ENCODE data around the gene SNCB. TPM values are rescaled to one million over a fixed set of nuclear protein-coding genes. Genes with fewer than 3 reads are reported as not detected.

The SNCB gene
- total RNA-seq, 1 donor from 2014 or later, result not detected

DNA sequence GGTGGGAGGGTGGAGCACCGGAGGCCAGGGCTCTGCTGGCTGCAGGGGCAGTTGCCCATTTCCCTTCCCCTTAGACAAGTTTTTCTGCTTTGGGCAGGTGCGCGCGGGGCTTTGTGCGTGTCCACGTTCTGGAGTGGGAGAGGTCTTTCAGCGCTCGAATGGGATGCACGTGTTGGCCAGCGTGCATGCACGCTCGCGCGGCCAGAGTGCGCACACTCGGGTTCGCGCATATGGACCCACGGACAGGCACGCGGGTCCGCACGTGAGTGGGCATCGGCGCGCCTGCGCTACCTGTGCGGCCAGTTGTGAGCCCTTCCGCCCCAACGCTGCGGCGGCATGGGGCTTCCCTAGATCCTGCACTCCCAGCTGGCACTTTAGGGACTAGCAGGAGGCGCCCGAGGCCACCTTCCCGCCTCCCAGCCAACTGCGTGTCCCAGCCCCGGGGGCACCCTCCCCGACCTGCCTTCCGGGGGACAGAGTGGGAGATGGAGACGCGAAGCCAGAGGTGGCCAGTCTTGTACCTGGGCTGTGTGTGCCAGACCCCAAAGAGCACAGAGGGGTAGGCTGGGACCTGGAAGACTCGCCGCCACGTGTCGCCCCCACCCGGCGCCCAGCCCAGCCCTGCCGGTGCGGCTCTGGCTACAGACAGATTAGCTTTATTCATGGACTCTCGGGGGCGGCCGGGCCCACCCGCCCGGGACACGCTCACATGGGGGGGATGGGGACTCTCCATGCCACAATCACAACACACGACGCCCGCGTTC lies 10.6 kb downstream of the SNCB start:
- Histone ChIP-seq H3K4me1 (peaks cover 18% of the 10 kb centered on the region), H3K27me3 (peaks cover 19% of the 10 kb centered on the region), H3K4me3 (no peak overlapping the region), H3K27ac (no peak overlapping the region), H3K36me3 (no peaks in the 10 kb centered on the region), H3K9me3 (no peaks in the 10 kb centered on the region)
- TF ChIP-seq, protein P1, sequence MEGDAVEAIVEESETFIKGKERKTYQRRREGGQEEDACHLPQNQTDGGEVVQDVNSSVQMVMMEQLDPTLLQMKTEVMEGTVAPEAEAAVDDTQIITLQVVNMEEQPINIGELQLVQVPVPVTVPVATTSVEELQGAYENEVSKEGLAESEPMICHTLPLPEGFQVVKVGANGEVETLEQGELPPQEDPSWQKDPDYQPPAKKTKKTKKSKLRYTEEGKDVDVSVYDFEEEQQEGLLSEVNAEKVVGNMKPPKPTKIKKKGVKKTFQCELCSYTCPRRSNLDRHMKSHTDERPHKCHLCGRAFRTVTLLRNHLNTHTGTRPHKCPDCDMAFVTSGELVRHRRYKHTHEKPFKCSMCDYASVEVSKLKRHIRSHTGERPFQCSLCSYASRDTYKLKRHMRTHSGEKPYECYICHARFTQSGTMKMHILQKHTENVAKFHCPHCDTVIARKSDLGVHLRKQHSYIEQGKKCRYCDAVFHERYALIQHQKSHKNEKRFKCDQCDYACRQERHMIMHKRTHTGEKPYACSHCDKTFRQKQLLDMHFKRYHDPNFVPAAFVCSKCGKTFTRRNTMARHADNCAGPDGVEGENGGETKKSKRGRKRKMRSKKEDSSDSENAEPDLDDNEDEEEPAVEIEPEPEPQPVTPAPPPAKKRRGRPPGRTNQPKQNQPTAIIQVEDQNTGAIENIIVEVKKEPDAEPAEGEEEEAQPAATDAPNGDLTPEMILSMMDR (IDR thresholded peaks at IDR 0.05), result no peak
- intact Hi-C loops (cut with DNase I), result no loop called here
- no peak for DNase-seq (ENCODE audit: extremely low spot score in 2 of 2)

DNA sequence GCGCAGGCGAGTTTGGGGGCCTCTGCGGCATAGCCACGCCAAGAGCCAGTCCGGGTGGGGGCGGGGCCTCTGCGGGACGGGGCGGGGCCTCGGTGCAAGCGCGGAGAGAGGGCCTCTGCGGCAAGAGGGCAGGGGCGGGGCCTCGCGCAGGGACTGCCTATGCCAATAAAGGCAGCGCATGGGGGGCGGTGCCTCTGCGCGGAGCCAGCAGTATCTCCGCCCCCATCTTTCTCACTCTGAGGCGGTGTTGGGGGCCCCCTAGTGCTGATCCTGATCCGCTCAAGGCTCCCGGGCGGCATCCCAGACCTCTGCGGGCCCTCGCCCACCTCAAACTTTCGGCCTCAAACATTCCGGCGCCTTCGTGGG lies 11.1 kb downstream of the SNCB start:
- H3K4me1 ChIP-seq, result peaks cover 18% of the 10 kb centered on the region
- H3K4me3 ChIP-seq, result no peak overlapping the region
- peaks cover 19% of the 10 kb centered on the region for H3K27me3 ChIP-seq
- H3K27ac ChIP-seq, result no peak overlapping the region
- no peaks in the 10 kb centered on the region for H3K36me3 ChIP-seq
- intact Hi-C loops (cut with DNase I), result no loop called here
- DNase-seq (ENCODE audit: extremely low spot score in 2 of 2), result no peak
- TF ChIP-seq, protein P1 (IDR thresholded peaks at IDR 0.05), result no peak
- TF ChIP-seq POLR2AphosphoS5 (IDR thresholded peaks at IDR 0.05; ENCODE audit: insufficient read depth in 1 of 2, low read depth in 1 of 2) (no peak), POLR2A (IDR thresholded peaks at IDR 0.05) (no peak)
- H3K9me3 ChIP-seq, result no peaks in the 10 kb centered on the region

DNA sequence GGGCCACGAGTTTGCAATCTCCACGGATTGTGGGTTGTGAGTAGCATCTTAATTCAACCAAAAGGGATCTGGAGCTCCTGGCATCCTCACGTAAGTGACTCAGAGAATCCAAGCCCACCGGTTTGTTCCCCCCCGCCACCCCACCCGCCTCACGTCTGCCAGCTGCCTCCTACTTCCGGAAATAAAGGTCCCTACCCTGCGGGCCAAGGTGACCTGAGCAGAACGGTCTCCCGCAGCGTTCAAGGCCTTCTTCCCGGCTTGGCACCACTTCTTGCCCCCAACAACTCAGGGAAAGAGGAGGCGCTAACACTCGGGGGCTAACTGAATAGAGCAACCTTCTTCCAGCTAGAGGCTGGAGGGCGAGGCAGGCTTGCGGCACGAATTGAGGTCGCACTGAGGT lies 11.6 kb downstream of the SNCB start:
- Histone ChIP-seq H3K36me3 (no peaks in the 10 kb centered on the region), H3K27me3 (peaks cover 19% of the 10 kb centered on the region), H3K4me1 (peaks cover 18% of the 10 kb centered on the region), H3K4me3 (no peak overlapping the region), H3K9me3 (no peaks in the 10 kb centered on the region), H3K27ac (no peak overlapping the region)
- TF ChIP-seq POLR2AphosphoS5 (IDR thresholded peaks at IDR 0.05; ENCODE audit: insufficient read depth in 1 of 2, low read depth in 1 of 2) (no peak), POLR2A (IDR thresholded peaks at IDR 0.05) (no peak)
- TF ChIP-seq, protein P1 (IDR thresholded peaks at IDR 0.05), result no peak
- no peak for DNase-seq (ENCODE audit: extremely low spot score in 2 of 2)
- intact Hi-C loops (cut with DNase I), result no loop called here

DNA sequence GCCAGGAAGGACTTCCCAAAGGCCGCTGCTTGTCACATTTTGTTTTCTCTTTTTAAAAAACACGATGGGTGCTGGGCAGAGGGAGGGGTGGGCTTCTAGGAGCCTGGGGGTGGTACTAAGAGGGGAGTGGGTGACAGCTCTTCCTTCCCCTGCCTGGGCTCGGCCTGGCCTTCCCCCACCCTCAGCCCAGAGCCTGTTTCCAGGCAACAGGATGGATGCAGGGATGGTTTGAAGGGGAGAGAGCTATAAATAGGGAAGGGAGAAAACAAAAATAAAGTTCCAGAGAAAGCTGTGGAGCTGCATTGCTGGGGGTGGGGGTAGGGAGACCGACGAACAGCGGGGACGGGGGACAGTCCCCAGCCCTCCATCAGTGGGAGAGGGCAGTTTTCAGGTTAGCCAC lies 13.8 kb downstream of the SNCB start:
- intact Hi-C loops (cut with DNase I), result no loop called here
- Histone ChIP-seq H3K27ac (no peak overlapping the region), H3K4me3 (no peak overlapping the region), H3K4me1 (peaks cover 18% of the 10 kb centered on the region), H3K9me3 (no peaks in the 10 kb centered on the region), H3K36me3 (no peaks in the 10 kb centered on the region), H3K27me3 (peaks cover 19% of the 10 kb centered on the region)
- DNase-seq (ENCODE audit: extremely low spot score in 2 of 2), result no peak
- no peak for TF ChIP-seq POLR2A (IDR thresholded peaks at IDR 0.05)
- no peak for TF ChIP-seq POLR2AphosphoS5 (IDR thresholded peaks at IDR 0.05; ENCODE audit: insufficient read depth in 1 of 2, low read depth in 1 of 2)
- TF ChIP-seq, protein P1 (IDR thresholded peaks at IDR 0.05), result no peak

DNA sequence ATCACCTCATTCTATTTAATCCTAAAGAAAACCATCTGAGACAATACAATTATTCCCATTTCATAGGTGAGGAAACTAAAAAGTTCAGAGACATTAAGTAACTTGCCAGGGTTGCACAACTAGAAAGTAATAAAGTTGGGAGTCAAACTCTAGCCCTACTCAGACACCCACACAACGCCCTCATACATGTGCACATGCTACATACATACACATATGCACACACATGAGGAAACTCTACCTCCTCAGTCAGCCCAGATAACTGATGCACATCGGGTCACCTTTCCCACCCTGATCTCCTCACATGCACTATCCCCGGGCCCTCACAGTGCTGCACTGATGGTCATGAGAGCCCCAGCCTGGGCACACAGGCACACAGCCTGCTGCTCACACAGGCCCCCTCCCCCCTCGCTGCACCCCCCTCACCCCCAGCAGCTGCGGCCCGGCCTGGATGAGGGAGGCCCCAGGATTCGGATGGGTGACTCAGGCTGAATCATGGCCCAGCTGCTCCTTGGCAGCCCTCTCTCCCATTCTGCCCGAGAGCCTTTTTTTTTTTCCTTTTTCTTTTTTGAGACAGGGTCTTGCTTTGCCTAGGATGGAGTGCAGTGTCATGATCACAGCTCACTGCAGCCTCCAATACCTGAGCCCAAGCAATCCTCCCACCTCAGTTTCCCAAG lies 15.4 kb downstream of the SNCB start:
- Histone ChIP-seq H3K9me3 (no peaks in the 10 kb centered on the region), H3K4me3 (no peak overlapping the region), H3K27ac (no peak overlapping the region), H3K36me3 (no peaks in the 10 kb centered on the region), H3K27me3 (peaks cover 16% of the 10 kb centered on the region), H3K4me1 (peaks cover 19% of the 10 kb centered on the region)
- TF ChIP-seq, protein P1 (IDR thresholded peaks at IDR 0.05), result no peak
- no peak for TF ChIP-seq POLR2AphosphoS5 (IDR thresholded peaks at IDR 0.05; ENCODE audit: insufficient read depth in 1 of 2, low read depth in 1 of 2)
- TF ChIP-seq POLR2A (IDR thresholded peaks at IDR 0.05), result no peak
- intact Hi-C loops (cut with DNase I), result no loop called here
- DNase-seq (ENCODE audit: extremely low spot score in 2 of 2), result no peak

Measured in vagina (tissue), 2 donors.